Kidney (tissue), 14 donors: ENCODE data around the gene ADAMTS4. TPM values are rescaled to one million over a fixed set of nuclear protein-coding genes. Genes with fewer than 3 reads are reported as not detected.

ENCODE experiments used
- DNase-seq, 5 donors: peaks; one replicate each; pipeline ENCODE4 v3.0.0-alpha.2; 2013 to 2020
- FAIRE-seq: peaks from 2 replicates; lab custom pipeline; 2012; peaks lifted over from hg19 to GRCh38; lab: Jason Lieb, UNC
- H3K27ac ChIP-seq, 2 donors: one replicate each; pipeline ENCODE4 v1.7.0; 2013; ENCODE audit warnings: low read depth in 2 of 2, low read length in 2 of 2, inconsistent platforms in 1 of 2
- H3K27me3 ChIP-seq: one replicate; pipeline ENCODE4 v1.7.1; 2013; ENCODE audit warnings: low read length, inconsistent platforms; ENCODE audit not compliant: control insufficient read depth, insufficient read depth
- H3K36me3 ChIP-seq, 3 donors: one replicate each; pipeline versions ENCODE4 v1.7.0 to v1.7.1; 2013; ENCODE audit warnings: low read length in 3 of 3, control low read depth in 1 of 3, inconsistent platforms in 1 of 3; ENCODE audit not compliant: insufficient read depth in 3 of 3, control insufficient read depth in 2 of 3
- H3K4me1 ChIP-seq, 3 donors: one replicate each; pipeline versions ENCODE4 v1.7.0 to v1.7.1; 2013; ENCODE audit warnings: low read length in 3 of 3, inconsistent platforms in 1 of 3, low read depth in 1 of 3; ENCODE audit not compliant: control insufficient read depth in 2 of 3, insufficient read depth in 2 of 3
- H3K4me3 ChIP-seq, 3 donors: one replicate each; pipeline versions ENCODE4 v1.7.0 to v1.8.1; 2013; ENCODE audit warnings: low read length in 3 of 3, control low read depth in 1 of 3, inconsistent platforms in 1 of 3
- H3K9ac ChIP-seq, 3 donors: one replicate each; pipeline versions ENCODE4 v1.7.0 to v1.7.1; 2013; ENCODE audit warnings: low read length in 3 of 3, control low read depth in 1 of 3, inconsistent platforms in 1 of 3
- H3K9me3 ChIP-seq, 3 donors: one replicate each; pipeline versions ENCODE4 v1.7.0 to v1.7.1; 2013; ENCODE audit warnings: low read length in 3 of 3, control low read depth in 1 of 3, inconsistent platforms in 1 of 3; ENCODE audit not compliant: control insufficient read depth in 2 of 3, insufficient read depth in 1 of 3
- intact Hi-C: fragments of 100-400 bp; cut with DNase I; formaldehyde crosslinking; loops from one replicate; pipeline ENCODE4 v1.11.1; 2022
- polyA plus RNA-seq: library from polyadenylated mRNA; stranded (reverse); fragments of 350-450 nt; fragmentation: Illumina TruSeq; extraction: RNeasy Lipid Tissue Mini Kit (QIAGEN cat#74804); gene quantifications from one replicate; pipeline ENCODE4 v1.2.3, GENCODE V29; 2014; ENCODE audit warnings: low read depth, low replicate concordance; ENCODE audit not compliant: insufficient read depth
- total RNA-seq: library from RNA; stranded (reverse); fragmentation: NEBNext Ultra II Directional; extraction: Animal tissue kit (Norgen Biotek cat#: 25700); gene quantifications from one replicate; pipeline ENCODE4 v1.2.1, GENCODE V29; 2021
- TF ChIP-seq, protein P1 (sequence below): IDR thresholded peaks from 3 replicates; pipeline ENCODE4 v1.5.1; 2012; ENCODE audit warnings: mild to moderate bottlenecking, moderate library complexity, borderline replicate concordance; ENCODE audit not compliant: insufficient read depth; ENCODE audit errors: extremely low read depth
- donor health status: control.
- donor health status: control.
- donor health status: control.
- donor health status: control.
- donor health status: control.
- donor health status: DM: yes; HTN: yes; CAD: no.
- donor health status: Normal renal cell carcinoma (clear cell type).

Gene ADAMTS4
- total and polyA plus RNA-seq, 2 donors from 2014 or later: 0.26 to 14.0 TPM

DNA sequence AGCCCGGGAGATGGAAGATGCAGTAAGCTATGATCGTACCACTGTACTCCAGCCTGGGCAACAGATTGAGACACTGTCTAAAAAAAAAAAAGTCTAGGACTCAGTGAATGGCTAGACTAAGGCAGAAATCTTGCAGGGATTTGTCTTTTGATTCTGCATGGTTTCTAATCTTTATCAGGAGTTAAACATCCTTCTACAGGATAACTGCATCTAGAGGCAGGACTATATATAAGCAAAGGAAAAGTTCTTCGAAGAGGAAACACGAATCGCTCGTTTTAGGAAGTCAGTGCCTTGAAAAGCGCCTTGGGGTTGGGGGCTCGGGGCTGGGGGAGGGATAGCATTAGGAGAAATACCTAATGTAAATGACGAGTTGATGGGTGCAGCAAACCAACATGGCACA is 45.7 kb downstream of the ADAMTS4 start:
- H3K9ac ChIP-seq: peak overlapping the region in 1 of 3 donors; percentile 100
- DNase-seq: peak in 1 of 5 donors; percentile 28
- H3K9me3 ChIP-seq: no peaks in the 10 kb centered on the region
- peaks cover 0 to 1% (median 0%) of the 10 kb centered on the region in 3 donors for H3K36me3 ChIP-seq
- no peaks in the 10 kb centered on the region for H3K27me3 ChIP-seq
- H3K27ac ChIP-seq: no peak overlapping the region
- intact Hi-C loops: no loop called here
- TF ChIP-seq, protein P1, sequence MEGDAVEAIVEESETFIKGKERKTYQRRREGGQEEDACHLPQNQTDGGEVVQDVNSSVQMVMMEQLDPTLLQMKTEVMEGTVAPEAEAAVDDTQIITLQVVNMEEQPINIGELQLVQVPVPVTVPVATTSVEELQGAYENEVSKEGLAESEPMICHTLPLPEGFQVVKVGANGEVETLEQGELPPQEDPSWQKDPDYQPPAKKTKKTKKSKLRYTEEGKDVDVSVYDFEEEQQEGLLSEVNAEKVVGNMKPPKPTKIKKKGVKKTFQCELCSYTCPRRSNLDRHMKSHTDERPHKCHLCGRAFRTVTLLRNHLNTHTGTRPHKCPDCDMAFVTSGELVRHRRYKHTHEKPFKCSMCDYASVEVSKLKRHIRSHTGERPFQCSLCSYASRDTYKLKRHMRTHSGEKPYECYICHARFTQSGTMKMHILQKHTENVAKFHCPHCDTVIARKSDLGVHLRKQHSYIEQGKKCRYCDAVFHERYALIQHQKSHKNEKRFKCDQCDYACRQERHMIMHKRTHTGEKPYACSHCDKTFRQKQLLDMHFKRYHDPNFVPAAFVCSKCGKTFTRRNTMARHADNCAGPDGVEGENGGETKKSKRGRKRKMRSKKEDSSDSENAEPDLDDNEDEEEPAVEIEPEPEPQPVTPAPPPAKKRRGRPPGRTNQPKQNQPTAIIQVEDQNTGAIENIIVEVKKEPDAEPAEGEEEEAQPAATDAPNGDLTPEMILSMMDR: no peak
- FAIRE-seq: no peak
- peak overlapping the region; percentile 86 to 100 (median 95) for H3K4me3 ChIP-seq
- peaks cover 0 to 3% (median 0%) of the 10 kb centered on the region in 3 donors for H3K4me1 ChIP-seq

DNA sequence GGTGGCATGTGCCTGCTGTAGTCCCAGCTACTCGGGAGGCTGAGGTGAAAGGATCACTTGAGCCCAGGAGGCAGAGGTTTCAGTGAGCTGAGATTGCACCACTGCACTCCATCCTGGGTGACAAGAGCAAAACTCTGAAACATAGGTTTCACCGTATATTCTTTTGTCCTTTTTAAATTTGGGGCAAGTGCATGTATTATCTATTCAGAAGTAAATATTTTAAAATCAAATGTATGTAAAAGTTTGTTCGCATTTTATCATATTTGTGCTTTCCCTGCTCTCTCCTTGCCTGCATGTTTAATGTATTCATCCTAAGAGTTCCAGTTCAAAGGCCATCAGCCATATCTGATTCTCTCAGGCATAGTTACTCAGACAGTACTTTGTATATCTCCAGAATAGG is 53.0 kb downstream of the ADAMTS4 start:
- DNase-seq: no peak
- TF ChIP-seq, protein P1: no peak
- Histone ChIP-seq H3K4me1 (no peaks in the 10 kb centered on the region), H3K9me3 (no peaks in the 10 kb centered on the region), H3K27me3 (no peaks in the 10 kb centered on the region), H3K4me3 (no peak overlapping the region), H3K36me3 (no peaks in the 10 kb centered on the region), H3K27ac (no peak overlapping the region), H3K9ac (no peak overlapping the region)
- intact Hi-C loops: no loop called here
- FAIRE-seq: no peak

DNA sequence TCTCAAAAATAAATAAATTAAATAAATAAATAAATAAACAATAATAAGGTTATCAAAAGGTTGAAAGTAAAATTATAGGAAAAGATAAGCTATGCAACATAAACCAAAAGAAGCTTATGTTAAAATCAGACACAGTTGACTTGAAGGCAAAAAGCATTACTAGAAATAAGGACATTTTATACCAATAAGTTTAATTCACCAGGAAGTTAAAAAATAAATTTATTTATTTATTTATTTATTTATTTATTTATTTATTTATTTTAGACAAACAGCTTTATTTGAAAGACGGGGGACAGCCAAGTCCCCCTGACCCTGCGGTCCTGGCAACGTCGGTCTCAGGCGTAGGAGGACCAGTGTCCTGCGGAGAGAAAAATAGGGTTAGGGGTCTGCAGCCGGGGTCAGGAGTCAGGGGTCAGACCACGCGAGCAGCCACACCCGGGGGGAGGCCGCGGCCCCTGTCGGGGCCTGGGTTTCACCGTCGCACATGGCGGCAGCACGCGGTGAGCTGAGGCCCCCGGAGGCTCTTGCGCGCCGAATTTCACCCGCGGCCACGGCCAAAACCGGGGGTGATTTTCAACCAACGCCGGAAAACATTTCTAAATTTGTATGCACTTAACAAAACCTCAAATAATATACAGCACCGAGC is 58.0 kb downstream of the ADAMTS4 start:
- TF ChIP-seq, protein P1: no peak
- FAIRE-seq: no peak

DNA sequence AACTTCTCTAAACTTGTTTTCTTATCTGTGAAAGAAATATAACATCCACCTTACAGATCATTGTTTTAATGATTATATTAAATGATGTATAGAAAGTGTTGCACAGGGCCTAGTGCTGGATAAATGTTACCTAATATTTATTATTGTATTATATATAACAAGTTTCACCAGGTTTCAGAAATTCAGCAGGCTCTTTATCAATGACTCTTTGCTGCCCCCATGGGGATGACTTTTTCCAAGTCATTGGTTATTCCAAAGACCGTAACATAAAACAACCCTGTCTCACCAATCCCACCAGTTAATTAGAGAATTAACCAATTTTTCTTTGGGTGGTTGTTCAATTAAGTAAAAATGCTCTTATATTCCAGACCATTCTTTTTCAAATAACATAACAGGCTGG is 59.1 kb downstream of the ADAMTS4 start:
- H3K9me3 ChIP-seq: no peaks in the 10 kb centered on the region
- no peak overlapping the region for H3K27ac ChIP-seq
- no peak overlapping the region for H3K9ac ChIP-seq
- H3K4me1 ChIP-seq: peaks cover 0 to 6% (median 0%) of the 10 kb centered on the region in 3 donors
- H3K27me3 ChIP-seq: no peaks in the 10 kb centered on the region
- intact Hi-C loops: no loop called here
- FAIRE-seq: no peak
- TF ChIP-seq, protein P1: peak; percentile 36
- DNase-seq: peak in 3 of 5 donors; percentile 33 to 69 (median 59)
- no peaks in the 10 kb centered on the region for H3K36me3 ChIP-seq
- no peak overlapping the region for H3K4me3 ChIP-seq

More for the DNA sequence above, 58.0 kb downstream of the ADAMTS4 start:
- Histone ChIP-seq H3K4me3 (no peak overlapping the region), H3K9me3 (no peaks in the 10 kb centered on the region), H3K36me3 (no peaks in the 10 kb centered on the region), H3K27ac (no peak overlapping the region), H3K27me3 (no peaks in the 10 kb centered on the region), H3K9ac (no peak overlapping the region), H3K4me1 (peaks cover 0 to 6% (median 0%) of the 10 kb centered on the region in 3 donors)
- intact Hi-C loops: no loop called here
- no peak for DNase-seq
